Activated T-cell treated with anti-CD3 and anti-CD28 coated beads, Interleukin-2, amount 50 U/mL, for 72 hours (primary cell): Measurements from ENCODE around the gene HNRNPH1. TPM values are rescaled to one million over a fixed set of nuclear protein-coding genes. Genes with fewer than 3 reads are reported as not detected.
"Not testable (repeated sequence)": the region's sequence is repeated elsewhere in the genome, so short reads cannot be mapped to it uniquely, and the experiment has no call there.

Experiments
- ATAC-seq, 2 donors: fragments of 150-1000 bp; cut with Tn5 transposase; replicated peaks in 1 of 2; 2 replicates each; pipeline ENCODE4 v1.10.0; 2021; ENCODE audit warnings: moderate library complexity in 2 of 2, mild to moderate bottlenecking in 1 of 2
- DNase-seq, 2 donors: peaks; one replicate each; pipeline ENCODE4 v3.0.0; 2021 to 2022; ENCODE audit warnings: mixed read lengths in 1 of 2
- H3K27ac Mint-ChIP-seq: one replicate; pipeline ENCODE4 v1.8.0; 2022; ENCODE audit warnings: mild to moderate bottlenecking, moderate library complexity, mixed read lengths
- H3K27me3 Mint-ChIP-seq: one replicate; pipeline ENCODE4 v1.8.0; 2022; ENCODE audit warnings: low read depth, mixed read lengths
- H3K36me3 Mint-ChIP-seq, 2 donors: one replicate each; pipeline ENCODE4 v1.8.0; 2022; ENCODE audit warnings: mixed read lengths in 2 of 2, mild to moderate bottlenecking in 1 of 2; ENCODE audit not compliant: insufficient read depth in 2 of 2
- H3K4me1 Mint-ChIP-seq: one replicate; pipeline ENCODE4 v1.8.0; 2022; ENCODE audit warnings: low read depth, mixed read lengths
- H3K4me3 Mint-ChIP-seq, 2 donors: one replicate each; pipeline ENCODE4 v1.8.0; 2022; ENCODE audit warnings: mild to moderate bottlenecking in 2 of 2, mixed read lengths in 2 of 2, moderate library complexity in 2 of 2
- H3K9me3 Mint-ChIP-seq, 2 donors: one replicate each; pipeline ENCODE4 v1.8.0; 2022; ENCODE audit warnings: mixed read lengths in 2 of 2
- total RNA-seq, 2 donors: library from RNA; stranded (reverse); gene quantifications; one replicate each; pipeline ENCODE4 v1.2.3, GENCODE V29; 2022

The HNRNPH1 gene
- total RNA-seq, 2 donors from 2014 or later, result 805 to 958 TPM

GRCh38 chr5:179641745-179642144 is 18.3 kb upstream of the HNRNPH1 start:
- H3K9me3 Mint-ChIP-seq, H3K36me3 Mint-ChIP-seq, H3K27me3 Mint-ChIP-seq, ATAC-seq, H3K27ac Mint-ChIP-seq, H3K4me1 Mint-ChIP-seq, H3K4me3 Mint-ChIP-seq, DNase-seq: not testable (repeated sequence)

GRCh38 chr5:179639296-179639695 is 15.8 kb upstream of the HNRNPH1 start:
- H3K27me3 Mint-ChIP-seq, DNase-seq, H3K9me3 Mint-ChIP-seq, ATAC-seq, H3K36me3 Mint-ChIP-seq, H3K4me1 Mint-ChIP-seq, H3K4me3 Mint-ChIP-seq, H3K27ac Mint-ChIP-seq: not testable (repeated sequence)

- peak; percentile 97 to 98 for ATAC-seq
- not testable (repeated sequence) for DNase-seq, H3K27me3 Mint-ChIP-seq, H3K4me3 Mint-ChIP-seq, H3K9me3 Mint-ChIP-seq, H3K27ac Mint-ChIP-seq, H3K4me1 Mint-ChIP-seq, H3K36me3 Mint-ChIP-seq
Observed at GRCh38 chr5:179634370-179635172, 11.1 kb upstream of the HNRNPH1 start.

- H3K36me3 Mint-ChIP-seq, H3K27ac Mint-ChIP-seq, DNase-seq, H3K9me3 Mint-ChIP-seq, H3K4me1 Mint-ChIP-seq, H3K27me3 Mint-ChIP-seq: not testable (repeated sequence)
- H3K4me3 Mint-ChIP-seq, result peak overlapping the region in 1 of 2 donors; percentile 36
- ATAC-seq, result peak; percentile 75 to 76
Observed at GRCh38 chr5:179633501-179634369, 10.3 kb upstream of the HNRNPH1 start.

GRCh38 chr5:179624841-179625271 is 1.4 kb upstream of the HNRNPH1 start:
- Mint-ChIP-seq H3K27me3 (no peaks in the 10 kb centered on the region), H3K36me3 (peaks cover 27 to 33% of the 10 kb centered on the region in 2 donors), H3K4me3 (peak overlapping the region; percentile 97 to 100), H3K27ac (peak overlapping the region; percentile 99), H3K9me3 (no peaks in the 10 kb centered on the region), H3K4me1 (peaks cover 41% of the 10 kb centered on the region)
- ATAC-seq (no peak), DNase-seq (no peak)

GRCh38 chr5:179623906-179624741 is 653 bp upstream of the HNRNPH1 start:
- DNase-seq (peak; percentile 76 to 79), ATAC-seq (peak; percentile 53 to 56)
- Mint-ChIP-seq H3K36me3 (peaks cover 29 to 41% of the 10 kb centered on the region in 2 donors), H3K27me3 (no peaks in the 10 kb centered on the region), H3K9me3 (no peaks in the 10 kb centered on the region), H3K27ac (peak overlapping the region; percentile 99), H3K4me3 (peak overlapping the region; percentile 97 to 100), H3K4me1 (peaks cover 49% of the 10 kb centered on the region)

GRCh38 chr5:179621551-179622214 is 1.8 kb downstream of the HNRNPH1 start:
- ATAC-seq (no peak), DNase-seq (no peak)
- peak overlapping the region; percentile 100 for H3K27ac Mint-ChIP-seq
- peak overlapping the region; percentile 97 to 100 for H3K4me3 Mint-ChIP-seq
- H3K9me3 Mint-ChIP-seq, result no peaks in the 10 kb centered on the region
- H3K4me1 Mint-ChIP-seq, result peaks cover 73% of the 10 kb centered on the region
- H3K27me3 Mint-ChIP-seq, result no peaks in the 10 kb centered on the region
- peaks cover 41 to 62% of the 10 kb centered on the region in 2 donors for H3K36me3 Mint-ChIP-seq

GRCh38 chr5:179620703-179621350 is 2.6 kb downstream of the HNRNPH1 start:
- Mint-ChIP-seq H3K36me3 (peaks cover 45 to 70% of the 10 kb centered on the region in 2 donors), H3K4me1 (peaks cover 82% of the 10 kb centered on the region), H3K27ac (peak overlapping the region; percentile 100), H3K4me3 (peak overlapping the region; percentile 97 to 100), H3K9me3 (no peaks in the 10 kb centered on the region), H3K27me3 (no peaks in the 10 kb centered on the region)
- DNase-seq, result no peak
- no peak for ATAC-seq

GRCh38 chr5:179620293-179620692 is 3.2 kb downstream of the HNRNPH1 start:
- no peaks in the 10 kb centered on the region for H3K27me3 Mint-ChIP-seq
- DNase-seq (no peak), ATAC-seq (no peak)
- H3K9me3 Mint-ChIP-seq, result no peaks in the 10 kb centered on the region
- peak overlapping the region; percentile 97 to 100 for H3K4me3 Mint-ChIP-seq
- H3K27ac Mint-ChIP-seq, result peak overlapping the region; percentile 100
- H3K36me3 Mint-ChIP-seq, result peaks cover 45 to 73% of the 10 kb centered on the region in 2 donors
- peaks cover 86% of the 10 kb centered on the region for H3K4me1 Mint-ChIP-seq

- H3K4me3 Mint-ChIP-seq, result peak overlapping the region; percentile 97 to 100
- DNase-seq (no peak), ATAC-seq (no peak)
- peaks cover 83% of the 10 kb centered on the region for H3K4me1 Mint-ChIP-seq
- H3K27me3 Mint-ChIP-seq, result no peaks in the 10 kb centered on the region
- no peaks in the 10 kb centered on the region for H3K9me3 Mint-ChIP-seq
- peaks cover 45 to 77% of the 10 kb centered on the region in 2 donors for H3K36me3 Mint-ChIP-seq
- H3K27ac Mint-ChIP-seq, result peak overlapping the region; percentile 100
Observed at GRCh38 chr5:179619776-179620175, 3.7 kb downstream of the HNRNPH1 start.

- no peaks in the 10 kb centered on the region for H3K9me3 Mint-ChIP-seq
- no peak for DNase-seq
- H3K4me1 Mint-ChIP-seq, result peaks cover 82% of the 10 kb centered on the region
- ATAC-seq, result no peak
- peak overlapping the region; percentile 94 to 97 for H3K4me3 Mint-ChIP-seq
- peaks cover 44 to 84% of the 10 kb centered on the region in 2 donors for H3K36me3 Mint-ChIP-seq
- peak overlapping the region; percentile 100 for H3K27ac Mint-ChIP-seq
- H3K27me3 Mint-ChIP-seq, result no peaks in the 10 kb centered on the region
Observed at GRCh38 chr5:179618923-179619554, 4.4 kb downstream of the HNRNPH1 start.
